Stimulated activated CD4-positive, alpha-beta T cell treated with anti-CD3 and anti-CD28 coated beads, Interleukin-12 subunit alpha, Interleukin-12 subunit beta, amount 100 ng/mL, for 24 hours (primary cell): ENCODE results near the gene KCNH6.

Experiments used
- DNase-seq, 2 experiments: peaks; one replicate each; pipeline ENCODE4 v3.0.0-alpha.2; 2020; ENCODE audit warnings: low read depth in 2 of 2

Gene KCNH6

GRCh38 chr17:63523253-63523855 is at the start of gene KCNH6:
KCNH6 (plus strand) TSS chr17:63523358; CDS start chr17:63523414, 56 bp downstream.
- DNase-seq = no peak

DNA sequence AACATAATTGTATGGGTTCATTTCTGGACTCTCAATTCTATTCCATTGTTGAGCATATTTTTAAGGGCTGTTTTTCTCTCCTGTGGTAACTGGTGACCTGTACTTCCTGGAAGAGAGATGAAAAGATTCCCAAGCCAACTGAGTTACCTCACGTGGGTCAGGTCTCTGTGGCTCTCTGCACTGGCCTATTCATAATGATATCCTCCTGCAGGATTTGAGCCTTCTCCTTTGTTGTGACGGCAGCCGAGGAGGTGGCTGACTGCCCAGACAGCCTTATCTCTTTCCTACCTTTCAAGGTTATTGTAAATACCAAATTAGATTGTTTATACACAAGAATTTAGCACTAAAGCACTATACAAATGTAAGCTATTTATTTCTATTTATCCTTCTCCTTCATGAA is 49.0 kb upstream of the KCNH6 start:
- DNase-seq = no peak

GRCh38 chr17:63474586-63475460 is 48.3 kb upstream of the KCNH6 start:
- DNase-seq = no peak

DNA sequence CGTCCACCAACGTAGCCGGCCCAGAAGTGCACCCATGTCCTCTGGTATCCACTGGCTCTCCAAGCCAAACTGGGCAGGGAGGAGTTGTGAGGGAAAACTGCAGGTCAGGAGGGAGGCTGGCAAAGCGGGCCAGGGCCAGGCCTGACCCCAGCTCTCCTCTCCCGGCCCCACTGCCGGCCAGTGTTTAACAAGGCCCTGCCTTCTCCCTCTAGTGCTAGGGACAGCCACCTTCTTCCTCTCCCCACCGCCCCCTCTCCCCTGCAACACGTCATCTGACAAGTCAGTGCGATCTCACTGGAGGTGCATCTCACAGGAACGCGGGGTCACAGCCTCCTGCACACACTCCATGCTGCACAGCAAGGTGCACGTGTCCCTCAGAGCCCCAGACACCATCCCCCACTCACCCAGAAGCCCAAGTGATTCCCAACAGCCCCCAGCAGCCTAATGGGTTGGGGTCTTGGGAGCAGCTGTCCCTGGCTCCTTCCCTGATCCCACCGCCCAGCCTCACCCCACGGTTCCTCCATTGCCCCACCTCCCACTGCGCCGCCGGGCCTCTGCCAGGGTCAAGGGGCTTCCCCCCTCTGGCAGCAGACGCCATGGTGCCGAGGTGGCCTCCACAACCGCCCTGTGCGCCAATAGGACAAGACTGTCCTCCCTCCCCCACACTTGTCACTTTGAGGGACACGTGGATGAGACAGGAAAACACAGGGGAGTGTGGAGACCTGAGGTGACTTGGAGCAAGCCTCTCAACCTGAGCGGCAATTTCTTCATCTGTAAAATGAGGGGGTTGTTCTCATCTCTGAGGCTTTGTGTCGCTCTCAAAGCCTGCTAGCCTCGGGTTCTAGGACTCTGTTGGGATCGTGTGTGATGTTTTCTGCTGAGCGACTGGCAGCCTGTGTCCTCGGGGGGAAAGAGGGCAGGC is 47.4 kb upstream of the KCNH6 start:
- DNase-seq = no peak

DNA sequence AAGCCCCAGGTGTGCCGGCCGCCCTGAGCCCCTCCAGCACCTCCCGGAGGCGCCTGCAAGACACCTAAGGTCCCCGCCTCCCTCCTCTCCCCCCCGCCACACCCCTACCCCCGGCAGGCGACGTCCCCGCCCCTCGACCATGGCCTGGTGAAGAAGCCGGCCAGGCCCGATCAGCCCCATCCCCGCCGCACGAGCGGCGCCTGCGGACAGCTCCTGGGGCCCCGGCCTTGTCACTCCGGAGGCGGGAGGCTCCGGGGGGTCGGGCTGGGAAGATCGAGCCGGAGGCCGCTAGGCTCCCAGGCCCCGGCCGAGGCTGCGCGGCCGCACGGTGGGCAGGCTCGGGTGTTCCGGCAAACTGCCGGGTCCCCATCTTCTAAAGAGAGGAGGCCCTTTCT is 46.7 kb upstream of the KCNH6 start:
- DNase-seq = no peak

GRCh38 chr17:63476854-63477479 is 46.2 kb upstream of the KCNH6 start, which contains the start of gene ACE:
ACE (plus strand) TSS chr17:63477061; CDS start chr17:63477095, 34 bp downstream.
- peak in 1 of 2 experiments; percentile 15 for DNase-seq

DNA sequence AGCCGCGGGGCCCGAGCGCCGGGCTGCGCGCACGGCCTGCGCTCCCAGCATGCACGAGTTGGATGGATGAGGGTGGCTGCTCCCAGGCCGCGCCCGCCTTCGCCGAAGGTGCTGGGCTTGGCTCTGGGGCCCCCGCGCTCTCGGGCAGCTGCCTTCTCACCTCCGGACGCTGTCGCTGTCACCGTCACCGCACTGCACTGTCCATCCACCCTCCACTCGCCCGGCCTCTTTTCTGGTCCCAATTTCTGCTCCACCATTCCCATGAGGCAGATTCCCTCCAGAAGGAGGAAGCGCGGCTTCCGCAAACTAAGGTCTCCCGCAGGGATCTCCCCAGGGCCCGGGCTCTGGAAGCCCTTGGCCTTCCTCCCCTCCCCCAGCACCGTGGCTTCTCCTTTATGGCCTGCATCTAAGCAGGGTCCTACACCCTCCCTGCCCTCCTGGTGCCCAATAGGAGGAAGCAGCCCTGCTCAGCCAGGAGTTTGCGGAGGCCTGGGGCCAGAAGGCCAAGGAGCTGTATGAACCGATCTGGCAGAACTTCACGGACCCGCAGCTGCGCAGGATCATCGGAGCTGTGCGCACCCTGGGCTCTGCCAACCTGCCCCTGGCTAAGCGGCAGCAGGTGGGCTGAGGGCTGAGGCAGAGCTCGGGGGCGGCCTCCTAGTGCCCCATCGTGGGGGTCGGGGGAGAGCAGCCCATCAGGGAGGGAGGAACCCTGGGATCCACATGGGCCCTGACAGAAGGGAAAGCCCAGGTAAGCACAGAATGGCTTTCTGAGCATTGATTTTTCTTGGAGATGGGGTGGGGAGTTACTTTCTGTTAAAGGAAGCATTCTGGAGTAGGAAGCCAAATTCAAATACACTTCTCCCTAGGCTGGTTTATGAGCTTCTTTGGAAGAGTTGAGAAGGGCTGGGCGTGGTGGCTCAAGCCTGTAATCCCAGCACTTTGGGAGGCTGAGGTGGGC is 45.4 kb upstream of the KCNH6 start:
- no peak for DNase-seq

DNA sequence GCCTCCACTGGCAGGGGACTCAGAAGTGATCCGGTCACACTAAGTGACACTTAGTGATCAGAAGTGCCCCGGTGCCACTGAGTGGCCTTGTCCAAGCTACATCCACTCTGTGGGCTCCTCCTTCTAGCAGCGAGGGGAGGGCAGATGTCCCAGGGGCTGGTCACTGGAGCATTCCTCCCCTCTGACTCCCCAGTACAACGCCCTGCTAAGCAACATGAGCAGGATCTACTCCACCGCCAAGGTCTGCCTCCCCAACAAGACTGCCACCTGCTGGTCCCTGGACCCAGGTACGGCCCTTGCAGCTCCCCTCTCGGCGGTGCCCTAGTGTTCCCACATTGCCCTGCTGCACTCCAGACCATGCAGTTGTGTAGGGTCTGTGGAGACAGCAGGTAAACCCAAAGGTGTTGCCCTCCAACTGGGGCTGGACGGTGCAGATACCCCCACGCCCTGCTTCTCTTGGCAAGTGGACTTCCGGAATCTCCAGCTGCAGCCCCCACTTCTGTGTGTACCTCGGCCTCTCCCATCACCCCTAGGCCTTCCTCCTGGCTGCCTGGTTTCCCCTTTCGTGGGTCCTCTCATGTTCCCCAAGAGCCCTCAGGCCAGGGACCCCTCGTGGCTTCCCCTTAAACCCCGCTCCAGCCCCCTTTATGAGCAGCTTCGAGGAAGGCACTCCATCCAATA is 44.2 kb upstream of the KCNH6 start:
- DNase-seq = peak; percentile 40 to 69

- no peak for DNase-seq
Measured at GRCh38 chr17:63479495-63480184, 43.5 kb upstream of the KCNH6 start.

DNA sequence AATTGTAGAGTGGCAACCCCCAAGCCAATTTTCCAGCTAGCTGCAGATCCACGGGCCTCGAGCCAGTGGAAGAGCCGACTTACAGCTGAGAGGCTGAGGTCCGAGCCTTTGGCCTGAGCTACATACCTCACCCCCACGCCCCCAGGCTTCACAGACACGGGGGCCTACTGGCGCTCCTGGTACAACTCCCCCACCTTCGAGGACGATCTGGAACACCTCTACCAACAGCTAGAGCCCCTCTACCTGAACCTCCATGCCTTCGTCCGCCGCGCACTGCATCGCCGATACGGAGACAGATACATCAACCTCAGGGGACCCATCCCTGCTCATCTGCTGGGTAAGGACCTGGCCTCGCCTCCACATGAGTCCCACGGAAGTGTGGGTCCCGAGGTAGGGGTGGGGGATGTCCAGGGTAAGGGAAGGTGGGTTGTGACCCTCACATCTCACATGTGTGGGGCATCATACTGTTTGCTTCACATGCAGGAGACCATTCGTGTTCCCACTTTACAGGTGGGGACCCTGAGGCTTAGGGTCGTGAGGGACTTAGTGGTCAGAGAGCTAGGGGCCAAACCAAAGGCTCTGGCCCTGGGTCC is 42.9 kb upstream of the KCNH6 start:
- DNase-seq = no peak

DNA sequence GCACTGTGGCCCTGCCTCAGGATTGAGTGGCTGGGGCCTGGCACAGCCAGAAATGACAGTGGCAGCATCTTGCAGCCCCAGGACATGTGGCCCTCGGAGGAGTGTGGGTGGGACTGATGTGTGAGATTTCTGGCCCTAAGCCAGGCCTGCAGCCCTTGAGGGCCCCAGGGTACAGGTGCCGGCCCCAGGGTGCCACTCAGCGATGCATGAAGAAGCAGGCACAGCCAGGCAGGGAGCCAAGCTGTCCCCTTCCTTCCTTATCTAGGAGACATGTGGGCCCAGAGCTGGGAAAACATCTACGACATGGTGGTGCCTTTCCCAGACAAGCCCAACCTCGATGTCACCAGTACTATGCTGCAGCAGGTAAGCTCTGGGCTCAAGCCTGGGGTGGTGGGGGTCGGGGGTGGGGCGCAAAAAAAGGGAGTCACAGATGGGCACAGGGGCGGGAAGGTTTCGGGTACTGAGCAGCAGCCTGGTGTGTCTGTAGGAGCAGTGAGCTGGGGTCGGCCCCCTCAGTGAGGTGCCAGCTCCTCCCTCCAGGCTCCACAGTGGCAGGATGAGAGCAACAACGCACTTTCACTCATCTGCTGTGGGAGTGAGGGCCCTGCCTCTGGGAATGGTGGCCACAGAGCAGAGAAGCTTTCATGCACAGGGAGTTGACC is 42.2 kb upstream of the KCNH6 start:
- no peak for DNase-seq

GRCh38 chr17:63481488-63481870 is 41.7 kb upstream of the KCNH6 start:
- no peak for DNase-seq

DNA sequence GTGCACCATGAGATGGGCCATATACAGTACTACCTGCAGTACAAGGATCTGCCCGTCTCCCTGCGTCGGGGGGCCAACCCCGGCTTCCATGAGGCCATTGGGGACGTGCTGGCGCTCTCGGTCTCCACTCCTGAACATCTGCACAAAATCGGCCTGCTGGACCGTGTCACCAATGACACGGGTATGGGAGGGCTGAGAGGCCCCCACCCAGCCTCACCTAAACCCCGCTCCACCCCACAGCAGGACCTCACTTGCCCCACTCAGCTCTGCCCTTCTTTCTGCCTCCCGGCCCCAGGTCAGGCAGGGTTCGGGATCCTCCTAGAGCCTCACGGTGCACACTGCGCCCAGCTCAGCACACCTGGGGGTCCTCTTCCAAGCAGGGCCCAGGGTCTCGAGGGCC is 40.6 kb upstream of the KCNH6 start:
- no peak for DNase-seq

- DNase-seq = no peak
Measured at GRCh38 chr17:63483038-63483437, 40.1 kb upstream of the KCNH6 start.

DNA sequence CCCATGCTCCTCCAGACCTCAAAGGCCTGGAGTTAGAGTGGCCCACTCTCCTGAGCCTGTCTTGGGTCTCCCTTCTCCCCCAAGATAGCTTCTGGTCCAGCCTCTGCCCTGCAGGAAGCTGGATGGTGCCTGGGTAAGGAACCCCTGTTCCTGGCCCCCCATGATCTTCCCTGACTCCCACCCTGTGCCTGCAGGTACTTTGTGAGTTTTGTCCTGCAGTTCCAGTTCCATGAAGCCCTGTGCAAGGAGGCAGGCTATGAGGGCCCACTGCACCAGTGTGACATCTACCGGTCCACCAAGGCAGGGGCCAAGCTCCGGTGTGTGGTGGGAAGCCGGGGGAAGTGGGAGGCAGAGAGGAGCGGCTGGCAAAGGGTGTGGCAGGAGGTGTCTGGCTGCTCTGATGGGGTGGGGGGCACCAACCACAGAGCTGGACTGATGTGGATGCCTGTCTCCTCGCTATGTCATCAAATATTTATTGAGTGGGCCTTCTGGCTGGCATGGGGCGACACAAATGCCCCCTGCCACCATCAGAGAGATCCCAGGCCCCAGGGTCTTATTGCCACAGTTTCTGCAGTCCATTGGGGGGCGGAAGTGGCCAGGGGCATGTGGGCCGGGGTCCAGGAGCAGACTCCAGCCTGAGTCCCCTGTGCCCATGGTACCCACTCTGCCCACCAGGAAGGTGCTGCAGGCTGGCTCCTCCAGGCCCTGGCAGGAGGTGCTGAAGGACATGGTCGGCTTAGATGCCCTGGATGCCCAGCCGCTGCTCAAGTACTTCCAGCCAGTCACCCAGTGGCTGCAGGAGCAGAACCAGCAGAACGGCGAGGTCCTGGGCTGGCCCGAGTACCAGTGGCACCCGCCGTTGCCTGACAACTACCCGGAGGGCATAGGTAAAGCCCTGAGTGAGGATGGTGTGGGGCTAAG is 39.2 kb upstream of the KCNH6 start:
- no peak for DNase-seq

GRCh38 chr17:63486317-63487013 is 36.7 kb upstream of the KCNH6 start:
- DNase-seq = no peak

- no peak for DNase-seq
Measured at GRCh38 chr17:63487014-63487339, 36.2 kb upstream of the KCNH6 start.
